ENCODE measurements around the gene PON2. TPM values are rescaled to one million over a fixed set of nuclear protein-coding genes. Genes with fewer than 3 reads are reported as not detected.
A peak's percentile ranks its signal among the peaks of the same experiment; 100 is the strongest.

Gene PON2
- total and polyA plus RNA-seq, 2 experiments from 2014 or later, result 273 to 337 TPM

GRCh38 chr7:95405208-95405607 lies 29.6 kb downstream of the PON2 start:
- Histone ChIP-seq H3K9me3 (ENCODE audit: low read depth) (no peaks in the 10 kb centered on the region), H3K4me1 (ENCODE audit: insufficient read depth) (no peaks in the 10 kb centered on the region), H3K4me3 (no peak overlapping the region), H4K20me1 (ENCODE audit: insufficient read depth, poor library complexity, severe bottlenecking) (no peaks in the 10 kb centered on the region), H3K4me2 (no peak overlapping the region), H3K27ac (no peak overlapping the region), H3K27me3 (no peaks in the 10 kb centered on the region), H3K9me2 (replicated peaks; ENCODE audit: insufficient read depth) (no peaks in the 10 kb centered on the region), H3K36me3 (replicated peaks; ENCODE audit: insufficient read depth, low read depth) (no peaks in the 10 kb centered on the region), H3K79me2 (no peaks in the 10 kb centered on the region), H2AFZ (no peak overlapping the region)
- no peak for TF ChIP-seq EZH2phosphoT487 (IDR thresholded peaks at IDR 0.05; ENCODE audit: low read depth, severe bottlenecking, unreplicated experiment)
- no peak for TF ChIP-seq EZH2 (IDR thresholded peaks at IDR 0.05; ENCODE audit: borderline replicate concordance)
- no peak for TF ChIP-seq CTCF (IDR thresholded peaks at IDR 0.05; ENCODE audit: poor library complexity)
- DNase-seq (ENCODE audit: low spot score), result no peak
- WGBS (ENCODE audit: low lambda C conversion rate, missing lambda C conversion rate), result 97% methylated on average over 3 of the region's 3 CpGs

GRCh38 chr7:95404316-95404865 lies 30.4 kb downstream of the PON2 start:
- no peak overlapping the region for H3K4me2 ChIP-seq
- H2AFZ ChIP-seq, result no peak overlapping the region
- WGBS (ENCODE audit: low lambda C conversion rate, missing lambda C conversion rate), result 72% methylated on average over 4 of the region's 4 CpGs
- no peak overlapping the region for H3K4me3 ChIP-seq
- no peaks in the 10 kb centered on the region for H3K9me3 ChIP-seq (ENCODE audit: low read depth)
- H3K27me3 ChIP-seq, result no peaks in the 10 kb centered on the region
- H3K79me2 ChIP-seq, result no peaks in the 10 kb centered on the region
- no peaks in the 10 kb centered on the region for H3K36me3 ChIP-seq (replicated peaks; ENCODE audit: insufficient read depth, low read depth)
- TF ChIP-seq EZH2phosphoT487 (IDR thresholded peaks at IDR 0.05; ENCODE audit: low read depth, severe bottlenecking, unreplicated experiment) (no peak), CTCF (IDR thresholded peaks at IDR 0.05; ENCODE audit: poor library complexity) (no peak), EZH2 (IDR thresholded peaks at IDR 0.05; ENCODE audit: borderline replicate concordance) (no peak)
- H3K9me2 ChIP-seq (replicated peaks; ENCODE audit: insufficient read depth), result no peaks in the 10 kb centered on the region
- H4K20me1 ChIP-seq (ENCODE audit: insufficient read depth, poor library complexity, severe bottlenecking), result no peaks in the 10 kb centered on the region
- no peak overlapping the region for H3K27ac ChIP-seq
- no peaks in the 10 kb centered on the region for H3K4me1 ChIP-seq (ENCODE audit: insufficient read depth)
- DNase-seq (ENCODE audit: low spot score), result no peak

- Histone ChIP-seq H3K4me2 (no peak overlapping the region), H4K20me1 (ENCODE audit: insufficient read depth, poor library complexity, severe bottlenecking) (no peaks in the 10 kb centered on the region), H3K36me3 (replicated peaks; ENCODE audit: insufficient read depth, low read depth) (no peaks in the 10 kb centered on the region), H3K4me1 (ENCODE audit: insufficient read depth) (no peaks in the 10 kb centered on the region), H3K9me2 (replicated peaks; ENCODE audit: insufficient read depth) (no peaks in the 10 kb centered on the region), H3K9me3 (ENCODE audit: low read depth) (no peaks in the 10 kb centered on the region), H3K27ac (no peak overlapping the region), H3K27me3 (no peaks in the 10 kb centered on the region), H3K4me3 (no peak overlapping the region), H3K79me2 (no peaks in the 10 kb centered on the region), H2AFZ (no peak overlapping the region)
- DNase-seq (ENCODE audit: low spot score), result peak; percentile 22
- TF ChIP-seq CTCF (IDR thresholded peaks at IDR 0.05; ENCODE audit: poor library complexity) (no peak), EZH2 (IDR thresholded peaks at IDR 0.05; ENCODE audit: borderline replicate concordance) (no peak), EZH2phosphoT487 (IDR thresholded peaks at IDR 0.05; ENCODE audit: low read depth, severe bottlenecking, unreplicated experiment) (no peak)
- 74% methylated on average over 4 of the region's 4 CpGs for WGBS (ENCODE audit: low lambda C conversion rate, missing lambda C conversion rate)
Measured at GRCh38 chr7:95398155-95398940, 36.5 kb downstream of the PON2 start.

All from hepatocyte (in vitro differentiated cells).